Nephron (organoid): ENCODE measurements around the gene C1orf159.

ENCODE experiments used
- H3K27ac Mint-ChIP-seq, 3 experiments: 2 replicates each; pipeline ENCODE4 v1.8.0; 2020; ENCODE audit warnings: mixed read lengths in 3 of 3, mild to moderate bottlenecking in 2 of 3, moderate library complexity in 1 of 3
- H3K27me3 Mint-ChIP-seq: 2 replicates; pipeline ENCODE4 v1.8.0; 2021; ENCODE audit warnings: low read depth, mild to moderate bottlenecking, moderate library complexity, mixed read lengths
- H3K36me3 Mint-ChIP-seq: 2 replicates; pipeline ENCODE4 v1.8.0; 2020; ENCODE audit warnings: low read depth, mixed read lengths
- H3K4me1 Mint-ChIP-seq: 2 replicates; pipeline ENCODE4 v1.8.0; 2020; ENCODE audit warnings: mixed read lengths
- H3K4me3 Mint-ChIP-seq, 3 experiments: 2 replicates each; pipeline ENCODE4 v1.8.0; 2020; ENCODE audit warnings: mild to moderate bottlenecking in 3 of 3, mixed read lengths in 3 of 3, moderate library complexity in 2 of 3
- H3K9me3 Mint-ChIP-seq: 2 replicates; pipeline ENCODE4 v1.8.0; 2020; ENCODE audit warnings: mixed read lengths
- TF ChIP-seq, protein P1 (sequence below), 3 experiments: fragments of 200-600 bp; sonication (generic); IDR thresholded peaks; one replicate each; pipeline ENCODE4 v1.5.0; 2021; ENCODE audit warnings: antibody characterized with exemption in 3 of 3; ENCODE audit not compliant: unreplicated experiment in 3 of 3

Gene C1orf159

DNA sequence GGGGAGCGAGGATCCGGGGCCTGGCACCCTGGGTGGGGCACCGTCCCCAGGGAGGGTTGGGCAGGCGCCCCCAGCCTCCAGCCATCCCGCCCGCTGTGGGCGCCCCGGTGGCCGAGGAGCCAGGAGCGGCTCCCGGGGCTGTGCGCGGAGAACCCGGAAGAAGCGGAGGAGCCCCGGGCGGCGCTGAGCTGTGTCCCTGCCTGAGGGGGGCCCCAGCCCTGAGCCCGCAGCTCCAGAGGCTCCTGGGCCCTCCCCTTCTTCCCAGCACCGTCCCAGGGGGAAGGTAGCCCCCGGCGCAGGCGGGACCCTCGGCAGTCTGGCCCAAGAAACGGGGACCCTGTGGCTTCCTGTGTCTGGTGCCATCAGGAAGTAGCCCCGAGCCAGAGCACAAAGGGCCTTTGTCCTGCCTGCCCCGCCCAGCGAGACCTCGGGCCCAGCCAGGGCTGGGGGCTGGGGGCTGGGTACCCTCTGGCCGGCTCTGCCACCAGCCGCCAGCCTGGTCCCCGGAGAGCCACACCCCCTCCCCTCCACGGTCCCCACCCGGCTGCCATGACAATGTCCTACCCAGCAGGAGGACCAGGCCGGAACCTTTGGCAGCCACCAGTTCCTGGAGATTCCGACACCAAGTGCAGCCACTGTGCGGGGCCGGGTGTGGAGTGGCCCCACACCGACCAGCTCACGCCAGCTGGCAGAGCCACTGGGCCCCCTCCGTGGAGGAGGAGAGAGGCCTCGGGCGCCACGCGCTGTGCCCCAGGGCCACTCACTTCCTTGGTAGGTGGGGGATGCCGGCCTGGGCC lies 42.2 kb upstream of the C1orf159 start:
- H3K9me3 Mint-ChIP-seq = peaks cover 15% of the 10 kb centered on the region

DNA sequence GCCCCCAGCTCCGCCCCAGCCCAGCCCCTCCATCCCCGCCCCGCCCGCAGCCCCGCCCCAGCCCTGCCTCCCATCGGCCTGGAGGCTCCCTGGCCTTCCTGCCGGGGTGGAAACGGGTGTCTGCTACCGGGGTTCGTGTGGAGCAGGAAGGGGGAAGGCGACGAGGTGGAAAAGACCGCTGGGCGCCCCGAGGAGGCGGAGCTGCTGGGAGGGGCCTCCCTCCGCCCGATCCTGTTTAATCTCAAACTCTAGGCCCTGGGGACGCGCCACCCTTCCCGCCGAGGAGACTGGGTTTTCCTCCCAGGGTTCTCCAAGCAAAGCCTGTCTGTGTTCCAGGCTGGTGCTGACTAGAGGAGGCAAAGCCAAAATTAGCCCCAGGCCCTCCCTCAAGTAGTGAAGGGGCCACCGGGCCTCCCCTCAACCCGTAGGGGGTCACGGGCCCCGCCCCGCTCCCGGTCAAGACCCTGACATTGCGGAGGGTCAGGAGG lies 41.6 kb upstream of the C1orf159 start:
- peaks cover 20% of the 10 kb centered on the region for H3K9me3 Mint-ChIP-seq
- H3K4me3 Mint-ChIP-seq = peak overlapping the region; percentile 64 to 69 (median 65)
- TF ChIP-seq, protein P1, sequence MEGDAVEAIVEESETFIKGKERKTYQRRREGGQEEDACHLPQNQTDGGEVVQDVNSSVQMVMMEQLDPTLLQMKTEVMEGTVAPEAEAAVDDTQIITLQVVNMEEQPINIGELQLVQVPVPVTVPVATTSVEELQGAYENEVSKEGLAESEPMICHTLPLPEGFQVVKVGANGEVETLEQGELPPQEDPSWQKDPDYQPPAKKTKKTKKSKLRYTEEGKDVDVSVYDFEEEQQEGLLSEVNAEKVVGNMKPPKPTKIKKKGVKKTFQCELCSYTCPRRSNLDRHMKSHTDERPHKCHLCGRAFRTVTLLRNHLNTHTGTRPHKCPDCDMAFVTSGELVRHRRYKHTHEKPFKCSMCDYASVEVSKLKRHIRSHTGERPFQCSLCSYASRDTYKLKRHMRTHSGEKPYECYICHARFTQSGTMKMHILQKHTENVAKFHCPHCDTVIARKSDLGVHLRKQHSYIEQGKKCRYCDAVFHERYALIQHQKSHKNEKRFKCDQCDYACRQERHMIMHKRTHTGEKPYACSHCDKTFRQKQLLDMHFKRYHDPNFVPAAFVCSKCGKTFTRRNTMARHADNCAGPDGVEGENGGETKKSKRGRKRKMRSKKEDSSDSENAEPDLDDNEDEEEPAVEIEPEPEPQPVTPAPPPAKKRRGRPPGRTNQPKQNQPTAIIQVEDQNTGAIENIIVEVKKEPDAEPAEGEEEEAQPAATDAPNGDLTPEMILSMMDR (IDR thresholded peaks at IDR 0.05; ENCODE audit: unreplicated experiment in 3 of 3) = no peak
- peaks cover 16% of the 10 kb centered on the region for H3K36me3 Mint-ChIP-seq
- peak overlapping the region; percentile 42 to 87 (median 60) for H3K27ac Mint-ChIP-seq
- peaks cover 5% of the 10 kb centered on the region for H3K4me1 Mint-ChIP-seq
- H3K27me3 Mint-ChIP-seq = peaks cover 12% of the 10 kb centered on the region

More for the DNA sequence above, 42.2 kb upstream of the C1orf159 start:
- Mint-ChIP-seq H3K4me1 (peaks cover 5% of the 10 kb centered on the region), H3K27me3 (peaks cover 8% of the 10 kb centered on the region), H3K36me3 (peaks cover 10% of the 10 kb centered on the region), H3K27ac (peak overlapping the region in 1 of 3 experiments; percentile 19), H3K4me3 (peak overlapping the region in 1 of 3 experiments; percentile 60)
- TF ChIP-seq, protein P1 (IDR thresholded peaks at IDR 0.05; ENCODE audit: unreplicated experiment in 3 of 3) = no peak

DNA sequence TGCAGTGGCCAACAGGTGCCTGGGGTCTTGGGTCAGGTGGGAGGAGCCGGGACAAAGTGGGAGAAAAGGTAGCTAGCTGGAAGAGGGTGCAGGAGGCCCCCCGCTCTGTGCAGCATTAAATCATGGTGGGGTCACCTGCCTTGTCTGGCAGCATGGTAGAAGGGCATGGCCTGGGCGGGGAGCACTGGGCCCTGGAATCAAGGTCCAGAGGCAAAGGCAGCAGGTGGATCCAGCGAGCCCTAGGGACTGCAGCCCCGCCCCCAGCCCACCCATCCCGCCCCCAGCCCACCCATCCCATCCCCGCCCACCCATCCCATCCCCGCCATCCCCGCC lies 41.1 kb upstream of the C1orf159 start:
- TF ChIP-seq, protein P1 (IDR thresholded peaks at IDR 0.05; ENCODE audit: unreplicated experiment in 3 of 3) = no peak
- Mint-ChIP-seq H3K4me3 (peak overlapping the region; percentile 43 to 59 (median 53)), H3K9me3 (peaks cover 20% of the 10 kb centered on the region), H3K27ac (peak overlapping the region in 2 of 3 experiments; percentile 42 to 55), H3K4me1 (peaks cover 5% of the 10 kb centered on the region), H3K27me3 (peaks cover 12% of the 10 kb centered on the region), H3K36me3 (peaks cover 20% of the 10 kb centered on the region)

DNA sequence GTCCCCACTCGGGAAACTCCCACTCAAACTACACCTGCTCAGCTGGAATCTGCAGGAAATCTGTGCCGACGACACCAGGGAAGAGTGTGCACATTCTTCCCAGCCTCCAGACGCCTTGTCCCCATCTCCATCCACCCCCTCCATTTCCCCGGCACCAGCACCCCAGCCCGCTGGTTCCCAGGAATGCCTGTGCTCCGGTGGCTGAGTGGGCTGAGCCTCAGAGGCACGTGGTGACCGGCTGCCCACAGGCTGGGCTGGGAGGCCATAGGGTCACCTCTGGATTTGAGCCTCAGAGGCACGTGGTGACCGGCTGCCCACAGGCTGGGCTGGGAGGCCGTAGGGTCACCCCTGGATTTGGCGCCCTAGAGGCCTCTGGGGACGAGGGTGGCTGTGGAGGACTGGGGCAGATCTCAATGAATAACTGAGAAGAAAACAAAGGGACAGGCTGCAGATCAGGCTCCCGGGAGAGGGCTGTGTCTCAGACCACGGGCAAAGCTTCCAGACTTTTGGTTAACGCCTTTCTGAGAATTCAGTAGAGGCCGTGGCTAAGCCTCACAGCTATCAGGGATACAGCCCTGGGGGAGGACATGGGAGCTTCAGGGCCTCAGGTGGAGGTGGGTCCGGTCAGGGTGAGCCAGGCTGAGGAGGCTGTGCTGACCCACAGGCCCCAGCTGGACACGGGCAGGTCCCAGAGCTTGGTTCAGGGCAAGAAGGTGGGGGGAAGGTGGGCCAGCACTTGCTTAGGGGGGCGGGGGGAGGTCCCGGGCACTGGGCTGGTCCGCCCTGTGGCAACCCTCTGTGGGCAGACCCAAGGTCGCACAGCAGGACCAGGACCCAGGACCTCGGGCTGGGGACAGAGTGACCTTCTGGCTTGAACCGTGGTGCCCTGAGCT lies 40.5 kb upstream of the C1orf159 start:
- peaks cover 5% of the 10 kb centered on the region for H3K4me1 Mint-ChIP-seq
- peaks cover 20% of the 10 kb centered on the region for H3K9me3 Mint-ChIP-seq
- H3K27ac Mint-ChIP-seq = peak overlapping the region; percentile 50 to 79 (median 71)
- H3K36me3 Mint-ChIP-seq = peaks cover 20% of the 10 kb centered on the region
- peak overlapping the region; percentile 50 to 72 (median 59) for H3K4me3 Mint-ChIP-seq
- peaks cover 12% of the 10 kb centered on the region for H3K27me3 Mint-ChIP-seq
- TF ChIP-seq, protein P1 (IDR thresholded peaks at IDR 0.05; ENCODE audit: unreplicated experiment in 3 of 3) = no peak

DNA sequence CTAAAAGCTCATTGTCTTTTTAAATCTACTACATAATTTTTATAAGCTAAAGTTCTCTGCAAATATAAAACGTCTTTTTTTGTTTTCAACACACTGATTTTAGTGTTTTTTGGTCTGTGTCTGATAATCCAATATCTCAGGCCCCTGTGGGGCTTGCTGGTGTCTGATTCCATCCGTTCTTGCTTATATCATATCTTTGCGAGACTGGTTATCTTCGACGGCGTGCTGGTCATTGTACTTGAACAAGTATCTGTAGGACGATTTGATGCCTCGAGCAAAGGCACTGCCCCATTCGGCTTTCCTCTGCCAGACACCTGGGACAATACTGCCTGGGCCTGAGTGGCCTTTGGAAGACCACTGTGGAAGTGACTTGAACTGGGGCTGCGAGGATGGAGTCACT lies 39.4 kb upstream of the C1orf159 start:
- H3K4me3 Mint-ChIP-seq = no peak overlapping the region
- peaks cover 20% of the 10 kb centered on the region for H3K36me3 Mint-ChIP-seq
- peaks cover 20% of the 10 kb centered on the region for H3K9me3 Mint-ChIP-seq
- H3K27me3 Mint-ChIP-seq = peaks cover 12% of the 10 kb centered on the region
- TF ChIP-seq, protein P1 (IDR thresholded peaks at IDR 0.05; ENCODE audit: unreplicated experiment in 3 of 3) = no peak
- H3K4me1 Mint-ChIP-seq = peaks cover 5% of the 10 kb centered on the region
- peak overlapping the region in 2 of 3 experiments; percentile 65 to 79 for H3K27ac Mint-ChIP-seq
